ENCODE results near the gene AGFG2. TPM values are rescaled to one million over a fixed set of nuclear protein-coding genes. Genes with fewer than 3 reads are reported as not detected.
"Not testable (repeated sequence)": the region's sequence is repeated elsewhere in the genome, so short reads cannot be mapped to it uniquely, and the experiment has no call there.

AGFG2 gene
- total RNA-seq, 1 experiment from 2014 or later = 30.4 TPM

- Histone ChIP-seq H4K20me1 (ENCODE audit: insufficient read depth) (no peaks in the 10 kb centered on the region), H3K79me2 (ENCODE audit: low read depth) (no peaks in the 10 kb centered on the region), H3K9me3 (ENCODE audit: insufficient read depth, low read depth) (no peaks in the 10 kb centered on the region), H3K9me2 (ENCODE audit: insufficient read depth) (no peaks in the 10 kb centered on the region), H3K27me3 (ENCODE audit: insufficient read depth, low read depth) (no peaks in the 10 kb centered on the region), H3K4me2 (no peak overlapping the region), H3K27ac (no peak overlapping the region), H3F3A (ENCODE audit: insufficient read depth, low read depth) (peaks cover 23% of the 10 kb centered on the region), H3K36me3 (ENCODE audit: low read depth) (no peaks in the 10 kb centered on the region), H3K4me3 (no peak overlapping the region), H2AFZ (no peak overlapping the region), H3K4me1 (replicated peaks; ENCODE audit: insufficient read depth) (0 out of 2 replicates have a peak, but pooled peaks cover 8% of the 10 kb centered on the region)
- DNase-seq = no peak
- intact Hi-C loops (cut with micrococcal nuclease; ENCODE audit: unreplicated experiment) = no loop called here
- BruUV-seq (replicated peaks) = no TSS peak
- TF ChIP-seq CTCF (conservative IDR thresholded peaks at IDR 0.05) (no peak), EZH2 (IDR thresholded peaks at IDR 0.05; ENCODE audit: low read depth) (no peak)
- ChIA-PET POLR2A (ENCODE audit: unreplicated experiment) (no interaction called here), CTCF (interaction anchor here (0.5 kb wide), 1 partner anchor 114 kb away, joined by 7 read pairs; no protein-coding TSS in a partner anchor)
These were observed 23.4 kb downstream of the AGFG2 start for GRCh38 chr7:100562195-100563099.

GRCh38 chr7:100563100-100563564 lies 24.1 kb downstream of the AGFG2 start:
- CTCF ChIA-PET = no interaction called here
- Histone ChIP-seq H3K79me2 (ENCODE audit: low read depth) (no peaks in the 10 kb centered on the region), H3K4me2 (no peak overlapping the region), H2AFZ (no peak overlapping the region), H3K4me1 (replicated peaks; ENCODE audit: insufficient read depth) (0 out of 2 replicates have a peak, but pooled peaks cover 8% of the 10 kb centered on the region), H4K20me1 (ENCODE audit: insufficient read depth) (no peaks in the 10 kb centered on the region), H3K27ac (no peak overlapping the region), H3K4me3 (no peak overlapping the region), H3K36me3 (ENCODE audit: low read depth) (no peaks in the 10 kb centered on the region), H3K9me3 (ENCODE audit: insufficient read depth, low read depth) (no peaks in the 10 kb centered on the region), H3K27me3 (ENCODE audit: insufficient read depth, low read depth) (no peaks in the 10 kb centered on the region), H3F3A (ENCODE audit: insufficient read depth, low read depth) (peaks cover 23% of the 10 kb centered on the region), H3K9me2 (ENCODE audit: insufficient read depth) (no peaks in the 10 kb centered on the region)
- POLR2A ChIA-PET (ENCODE audit: unreplicated experiment) = no interaction called here
- TF ChIP-seq CTCF (conservative IDR thresholded peaks at IDR 0.05) = no peak
- no peak for TF ChIP-seq EZH2 (IDR thresholded peaks at IDR 0.05; ENCODE audit: low read depth)
- DNase-seq = no peak
- no TSS peak for BruUV-seq (replicated peaks)
- intact Hi-C loops (cut with micrococcal nuclease; ENCODE audit: unreplicated experiment) = no loop called here

GRCh38 chr7:100563809-100564400 lies 24.9 kb downstream of the AGFG2 start:
- Histone ChIP-seq H3K4me2 (no peak overlapping the region), H2AFZ (no peak overlapping the region), H3F3A (ENCODE audit: insufficient read depth, low read depth) (peaks cover 17% of the 10 kb centered on the region), H3K9me2 (ENCODE audit: insufficient read depth) (no peaks in the 10 kb centered on the region), H3K4me3 (no peak overlapping the region), H3K27ac (no peak overlapping the region), H3K36me3 (ENCODE audit: low read depth) (no peaks in the 10 kb centered on the region), H3K79me2 (ENCODE audit: low read depth) (no peaks in the 10 kb centered on the region), H3K9me3 (ENCODE audit: insufficient read depth, low read depth) (no peaks in the 10 kb centered on the region), H4K20me1 (ENCODE audit: insufficient read depth) (no peaks in the 10 kb centered on the region), H3K4me1 (replicated peaks; ENCODE audit: insufficient read depth) (0 out of 2 replicates have a peak, but pooled peaks cover 8% of the 10 kb centered on the region), H3K27me3 (ENCODE audit: insufficient read depth, low read depth) (no peaks in the 10 kb centered on the region)
- ChIA-PET POLR2A (ENCODE audit: unreplicated experiment) (interaction anchor here (0.7 kb wide), 1 partner anchor 1799 kb away, joined by 7 read pairs; no protein-coding TSS in a partner anchor), CTCF (interaction anchor here (0.6 to 0.9 kb wide), 2 partner anchors 22 to 102 kb away, joined by 5 to 16 read pairs; no protein-coding TSS in a partner anchor)
- intact Hi-C loops (cut with micrococcal nuclease; ENCODE audit: unreplicated experiment) = loop anchor here (1.0 to 2.0 kb wide), 3 partner anchors 25 to 127 kb away; partner anchors contain the start of gene GNB2
- peak in 1 of 2 experiments; percentile 80 for DNase-seq
- no TSS peak for BruUV-seq (replicated peaks)
- no peak for TF ChIP-seq EZH2 (IDR thresholded peaks at IDR 0.05; ENCODE audit: low read depth)
- peak; percentile 96 for TF ChIP-seq CTCF (conservative IDR thresholded peaks at IDR 0.05)

GRCh38 chr7:100564405-100564804 lies 25.4 kb downstream of the AGFG2 start:
- H3K27ac ChIP-seq; H3K79me2 ChIP-seq (ENCODE audit: low read depth): not testable (repeated sequence)
- intact Hi-C loops (cut with micrococcal nuclease; ENCODE audit: unreplicated experiment) = loop anchor here (1.0 to 2.0 kb wide), 3 partner anchors 24 to 127 kb away; partner anchors contain the start of gene GNB2

More at GRCh38 chr7:100564405-100564804, 25.4 kb downstream of the AGFG2 start:
- not testable (repeated sequence) for BruUV-seq (replicated peaks); H3K27me3 ChIP-seq (ENCODE audit: insufficient read depth, low read depth); H3K4me1 ChIP-seq (replicated peaks; ENCODE audit: insufficient read depth); H4K20me1 ChIP-seq (ENCODE audit: insufficient read depth); H3K4me2 ChIP-seq; H3K9me3 ChIP-seq (ENCODE audit: insufficient read depth, low read depth); H2AFZ ChIP-seq; H3K9me2 ChIP-seq (ENCODE audit: insufficient read depth); DNase-seq; H3K36me3 ChIP-seq (ENCODE audit: low read depth); H3K4me3 ChIP-seq
- H3F3A ChIP-seq (ENCODE audit: insufficient read depth, low read depth) = peaks cover 17% of the 10 kb centered on the region
- CTCF ChIA-PET = interaction anchor here (0.6 to 1.3 kb wide), 5 partner anchors 22 to 103 kb away, joined by 3 to 16 read pairs (median 5); no protein-coding TSS in a partner anchor
- POLR2A ChIA-PET (ENCODE audit: unreplicated experiment) = interaction anchor here (0.7 kb wide), 1 partner anchor 1799 kb away, joined by 7 read pairs; no protein-coding TSS in a partner anchor
